Naive thymus-derived CD4-positive, alpha-beta T cell (primary cell): ENCODE results near the gene RELT. TPM values are rescaled to one million over a fixed set of nuclear protein-coding genes. Genes with fewer than 3 reads are reported as not detected.

ENCODE experiments used
- ATAC-seq: fragments of 150-1000 bp; cut with Tn5 transposase; 2 replicates; pipeline ENCODE4 v1.10.0; 2021; ENCODE audit warnings: mild to moderate bottlenecking, moderate library complexity
- CTCF ChIA-PET: fragments of 350-600 bp; sonication (Branson Sonifier 250); formaldehyde crosslinking; loops from one replicate; lab custom pipeline; 2021; ENCODE audit warnings: antibody characterized with exemption; lab: Charles Lee
- POLR2A ChIA-PET: fragments of 350-600 bp; sonication (Branson Sonifier 250); formaldehyde crosslinking; loops from one replicate; lab custom pipeline; 2021; ENCODE audit warnings: antibody characterized with exemption, inconsistent platforms; lab: Charles Lee
- DNase-seq, 9 donors: peaks; one replicate each; pipeline versions ENCODE4 v3.0.0 to v3.0.0-alpha.2; 2020 to 2022; ENCODE audit warnings: mixed read lengths in 1 of 9
- H3K27ac ChIP-seq: one replicate; pipeline ENCODE4 v1.7.0; 2013; ENCODE audit warnings: mild to moderate bottlenecking, low read depth, low read length, moderate library complexity
- H3K27me3 ChIP-seq, 2 donors: one replicate each; pipeline ENCODE4 v1.7.0; 2013; ENCODE audit warnings: low read length in 2 of 2, mild to moderate bottlenecking in 2 of 2, moderate library complexity in 2 of 2; ENCODE audit not compliant: control insufficient read depth in 2 of 2, insufficient read depth in 2 of 2
- H3K36me3 ChIP-seq, 3 experiments: 1 replicate in 2 of 3; 2 replicates in 1 of 3; pipeline ENCODE4 v1.7.0; 2013; ENCODE audit warnings: low read length in 3 of 3, mild to moderate bottlenecking in 3 of 3, moderate library complexity in 1 of 3; ENCODE audit not compliant: insufficient read depth in 3 of 3, control insufficient read depth in 2 of 3
- H3K4me1 ChIP-seq, 2 donors: one replicate each; pipeline ENCODE4 v1.7.0; 2013; ENCODE audit warnings: low read length in 2 of 2, mild to moderate bottlenecking in 2 of 2, moderate library complexity in 1 of 2; ENCODE audit not compliant: control insufficient read depth in 2 of 2, insufficient read depth in 2 of 2
- H3K4me3 ChIP-seq: 2 replicates; pipeline ENCODE4 v1.7.0; 2013; ENCODE audit warnings: mild to moderate bottlenecking, low read length
- H3K9me3 ChIP-seq, 3 experiments: 1 replicate in 2 of 3; 2 replicates in 1 of 3; pipeline ENCODE4 v1.7.0; 2013; ENCODE audit warnings: low read length in 3 of 3; ENCODE audit not compliant: control insufficient read depth in 2 of 3
- H3K27ac Mint-ChIP-seq, 9 donors: one replicate each; pipeline ENCODE4 v1.8.0; 2020 to 2022; ENCODE audit warnings: mixed read lengths in 9 of 9, mild to moderate bottlenecking in 8 of 9, moderate library complexity in 5 of 9, inconsistent platforms in 2 of 9
- H3K27me3 Mint-ChIP-seq, 5 donors: one replicate each; pipeline ENCODE4 v1.8.0; 2021 to 2022; ENCODE audit warnings: mixed read lengths in 5 of 5, mild to moderate bottlenecking in 1 of 5
- H3K36me3 Mint-ChIP-seq, 5 donors: one replicate each; pipeline ENCODE4 v1.8.0; 2020 to 2022; ENCODE audit warnings: mixed read lengths in 5 of 5, mild to moderate bottlenecking in 3 of 5, inconsistent platforms in 1 of 5
- H3K4me1 Mint-ChIP-seq, 7 donors: one replicate each; pipeline ENCODE4 v1.8.0; 2020 to 2022; ENCODE audit warnings: mixed read lengths in 7 of 7, mild to moderate bottlenecking in 3 of 7, inconsistent platforms in 1 of 7
- H3K4me3 Mint-ChIP-seq, 10 donors: one replicate each; pipeline ENCODE4 v1.8.0; 2020 to 2022; ENCODE audit warnings: mild to moderate bottlenecking in 10 of 10, mixed read lengths in 10 of 10, moderate library complexity in 6 of 10, inconsistent platforms in 2 of 10
- H3K9me3 Mint-ChIP-seq, 11 donors: one replicate each; pipeline ENCODE4 v1.8.0; 2020 to 2022; ENCODE audit warnings: mixed read lengths in 11 of 11, mild to moderate bottlenecking in 4 of 11, inconsistent platforms in 1 of 11, moderate library complexity in 1 of 11
- intact Hi-C, 2 donors: fragments of 100-400 bp; cut with micrococcal nuclease; formaldehyde crosslinking; loops; one replicate each; pipeline ENCODE4 v1.15.1; 2023
- polyA plus RNA-seq, 2 donors: library from polyadenylated mRNA; unstranded; fragments of 300-500 nt; fragmentation: Illumina TruSeq; gene quantifications; one replicate each; pipeline ENCODE4 v1.2.3, GENCODE V29; 2021
- total RNA-seq, 6 experiments: library from RNA in 5 of 6; stranded (reverse) in 5 of 6; gene quantifications; 1 replicate in 5 of 6; 2 replicates in 1 of 6; pipeline ENCODE4 v1.2.3 and lab custom pipeline; 2021 to 2026

Gene RELT
- total and polyA plus RNA-seq, 7 experiments from 2014 or later: 2.0 to 275 (median 12.0) TPM

- peak overlapping the region in 6 of 9 donors; percentile 48 to 97 (median 66) for H3K27ac Mint-ChIP-seq
- no peak overlapping the region for H3K4me3 Mint-ChIP-seq
- POLR2A ChIA-PET: interaction anchor here (2.0 kb wide), 1 partner anchor 23 kb away, joined by 5 read pairs; no protein-coding TSS in a partner anchor
- H3K27me3 ChIP-seq: no peaks in the 10 kb centered on the region
- no peak overlapping the region for H3K4me3 ChIP-seq
- CTCF ChIA-PET: interaction anchor here (8.6 kb wide), 1 partner anchor 10 kb away, joined by 81 read pairs; no protein-coding TSS in a partner anchor
- peaks cover 0 to 5% (median 2%) of the 10 kb centered on the region in 5 donors for H3K36me3 Mint-ChIP-seq
- H3K9me3 ChIP-seq: no peaks in the 10 kb centered on the region
- ATAC-seq (no peak), DNase-seq (no peak)
- intact Hi-C loops: loop anchor here in 1 of 2 donors (2.0 to 10.0 kb wide), 2 partner anchors 15 to 1137 kb away; partner anchors contain the start of genes INPPL1 and RELT
- no peaks in the 10 kb centered on the region for H3K36me3 ChIP-seq
- H3K27ac ChIP-seq: no peak overlapping the region
- peaks cover 19 to 22% of the 10 kb centered on the region in 2 donors for H3K4me1 ChIP-seq
- peaks cover 0 to 5% (median 0%) of the 10 kb centered on the region in 11 donors for H3K9me3 Mint-ChIP-seq
- no peaks in the 10 kb centered on the region for H3K27me3 Mint-ChIP-seq
- peaks cover 13 to 21% (median 16%) of the 10 kb centered on the region in 7 donors for H3K4me1 Mint-ChIP-seq
Measured at GRCh38 chr11:73361953-73362776, 14.0 kb upstream of the RELT start.

DNA sequence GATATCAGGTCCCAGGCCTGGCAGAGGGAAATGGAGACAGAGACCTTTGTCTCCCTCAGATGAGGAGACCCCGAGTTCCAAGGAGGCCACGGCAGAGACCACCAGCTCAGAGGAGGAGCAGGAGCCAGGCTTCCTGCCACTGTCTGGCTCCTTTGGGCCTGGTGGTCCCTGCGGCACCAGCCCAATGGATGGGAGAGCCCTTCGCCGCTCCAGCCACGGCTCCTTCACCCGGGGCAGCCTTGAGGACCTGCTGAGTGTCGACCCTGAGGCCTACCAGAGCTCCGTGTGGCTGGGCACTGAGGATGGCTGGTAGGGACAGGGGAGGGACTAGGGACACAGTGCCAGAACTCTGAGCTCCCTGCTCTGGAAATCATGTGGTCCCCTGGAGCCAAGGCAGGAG is 13.1 kb upstream of the RELT start:
- H3K9me3 ChIP-seq: no peaks in the 10 kb centered on the region
- H3K27me3 Mint-ChIP-seq: no peaks in the 10 kb centered on the region
- peaks cover 28 to 29% of the 10 kb centered on the region in 2 donors for H3K4me1 ChIP-seq
- H3K27ac Mint-ChIP-seq: peak overlapping the region in 5 of 9 donors; percentile 63 to 98 (median 86)
- no peak overlapping the region for H3K4me3 ChIP-seq
- peaks cover 14 to 31% (median 19%) of the 10 kb centered on the region in 7 donors for H3K4me1 Mint-ChIP-seq
- CTCF ChIA-PET: interaction anchor here (8.6 kb wide), 1 partner anchor 11 kb away, joined by 81 read pairs; no protein-coding TSS in a partner anchor
- H3K27ac ChIP-seq: no peak overlapping the region
- no peak overlapping the region for H3K4me3 Mint-ChIP-seq
- DNase-seq (no peak), ATAC-seq (no peak)
- peaks cover 0 to 5% (median 0%) of the 10 kb centered on the region in 11 donors for H3K9me3 Mint-ChIP-seq
- POLR2A ChIA-PET: interaction anchor here (0.6 to 2.0 kb wide), 2 partner anchors 10 to 22 kb away, joined by 3 to 5 read pairs; no protein-coding TSS in a partner anchor
- intact Hi-C loops: loop anchor here in 1 of 2 donors (10.0 kb wide), 1 partner anchor 1138 kb away; the partner anchor contains the start of gene INPPL1
- no peaks in the 10 kb centered on the region for H3K36me3 ChIP-seq
- no peaks in the 10 kb centered on the region for H3K27me3 ChIP-seq
- peaks cover 0 to 5% (median 2%) of the 10 kb centered on the region in 5 donors for H3K36me3 Mint-ChIP-seq

- Histone ChIP-seq H3K36me3 (no peaks in the 10 kb centered on the region), H3K4me3 (peak overlapping the region; percentile 42), H3K27me3 (no peaks in the 10 kb centered on the region), H3K9me3 (no peaks in the 10 kb centered on the region), H3K4me1 (peaks cover 30% of the 10 kb centered on the region in 2 donors), H3K27ac (peak overlapping the region; percentile 78)
- peaks cover 0 to 5% (median 2%) of the 10 kb centered on the region in 5 donors for H3K36me3 Mint-ChIP-seq
- ChIA-PET CTCF (interaction anchor here (0.6 to 8.6 kb wide), 6 partner anchors 10 to 558 kb away, joined by 3 to 81 read pairs (median 4); no protein-coding TSS in a partner anchor), POLR2A (interaction anchor here (0.6 to 1.4 kb wide), 6 partner anchors 8 to 454 kb away, joined by 3 to 6 read pairs (median 3); no protein-coding TSS in a partner anchor)
- H3K9me3 Mint-ChIP-seq: peaks cover 0 to 5% (median 0%) of the 10 kb centered on the region in 11 donors
- peak overlapping the region in 9 of 10 donors; percentile 50 to 82 (median 69) for H3K4me3 Mint-ChIP-seq
- peaks cover 14 to 39% (median 20%) of the 10 kb centered on the region in 7 donors for H3K4me1 Mint-ChIP-seq
- no peak for ATAC-seq
- DNase-seq: no peak
- H3K27me3 Mint-ChIP-seq: no peaks in the 10 kb centered on the region
- H3K27ac Mint-ChIP-seq: peak overlapping the region; percentile 88 to 100 (median 98)
- intact Hi-C loops: loop anchor here (1.0 to 10.0 kb wide), 4 partner anchors 11 to 1141 kb away; partner anchors contain the start of genes RELT (in 2 of the 2), FAM168A (in 1 of the 2) and INPPL1 (in 1 of the 2)
Measured at GRCh38 chr11:73365352-73366264, 10.6 kb upstream of the RELT start.

- ATAC-seq (peak; percentile 87), DNase-seq (peak in 7 of 9 donors; percentile 49 to 79 (median 66))
- intact Hi-C loops: loop anchor here (1.0 to 10.0 kb wide), 3 partner anchors 10 to 1141 kb away; partner anchors contain the start of genes RELT (in 2 of the 2), FAM168A (in 1 of the 2) and INPPL1 (in 1 of the 2)
- peak overlapping the region; percentile 78 for H3K27ac ChIP-seq
- H3K4me1 ChIP-seq: peaks cover 30% of the 10 kb centered on the region in 2 donors
- H3K4me1 Mint-ChIP-seq: peaks cover 14 to 39% (median 20%) of the 10 kb centered on the region in 7 donors
- no peaks in the 10 kb centered on the region for H3K27me3 Mint-ChIP-seq
- peak overlapping the region; percentile 48 to 82 (median 66) for H3K4me3 Mint-ChIP-seq
- no peaks in the 10 kb centered on the region for H3K36me3 ChIP-seq
- H3K9me3 Mint-ChIP-seq: peaks cover 0 to 5% (median 0%) of the 10 kb centered on the region in 11 donors
- peaks cover 0 to 5% (median 2%) of the 10 kb centered on the region in 5 donors for H3K36me3 Mint-ChIP-seq
- H3K27ac Mint-ChIP-seq: peak overlapping the region; percentile 88 to 100 (median 98)
- no peaks in the 10 kb centered on the region for H3K9me3 ChIP-seq
- ChIA-PET CTCF (interaction anchor here (0.8 to 8.6 kb wide), 4 partner anchors 9 to 35 kb away, joined by 3 to 81 read pairs (median 4); no protein-coding TSS in a partner anchor), POLR2A (interaction anchor here (0.7 to 1.4 kb wide), 7 partner anchors 8 to 23 kb away, joined by 3 to 6 read pairs (median 4); no protein-coding TSS in a partner anchor)
- peak overlapping the region; percentile 42 for H3K4me3 ChIP-seq
- no peaks in the 10 kb centered on the region for H3K27me3 ChIP-seq
Measured at GRCh38 chr11:73366265-73366610, 10.0 kb upstream of the RELT start.

DNA sequence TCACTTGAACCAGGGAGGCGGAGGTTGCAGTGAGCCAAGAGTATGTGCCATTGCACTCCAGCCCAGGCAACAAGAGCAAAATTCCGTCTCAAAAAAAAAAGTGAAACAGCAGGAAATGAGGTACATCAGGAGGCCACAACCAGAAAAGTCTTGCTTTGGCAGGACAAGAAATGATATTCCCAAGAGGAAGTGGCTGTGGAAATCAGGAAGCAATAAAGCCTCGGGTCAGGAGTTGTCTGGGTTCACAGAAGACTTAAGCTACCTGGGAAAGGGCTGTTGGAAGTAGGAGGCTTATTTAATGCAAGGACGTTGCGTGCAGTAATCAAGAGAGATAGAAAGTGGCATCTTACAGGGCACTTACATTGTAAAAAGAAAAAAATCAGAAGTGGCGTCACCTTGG is 9.2 kb upstream of the RELT start:
- H3K4me1 Mint-ChIP-seq: peaks cover 14 to 39% (median 24%) of the 10 kb centered on the region in 7 donors
- peak overlapping the region; percentile 78 for H3K27ac ChIP-seq
- no peaks in the 10 kb centered on the region for H3K27me3 Mint-ChIP-seq
- DNase-seq (no peak), ATAC-seq (no peak)
- H3K36me3 Mint-ChIP-seq: peaks cover 0 to 5% (median 2%) of the 10 kb centered on the region in 5 donors
- POLR2A ChIA-PET: interaction anchor here (1.0 to 1.4 kb wide), 4 partner anchors 8 to 13 kb away, joined by 3 to 6 read pairs (median 4); no protein-coding TSS in a partner anchor
- no peaks in the 10 kb centered on the region for H3K36me3 ChIP-seq
- H3K4me1 ChIP-seq: peaks cover 30% of the 10 kb centered on the region in 2 donors
- H3K27me3 ChIP-seq: no peaks in the 10 kb centered on the region
- intact Hi-C loops: loop anchor here (1.0 to 10.0 kb wide), 3 partner anchors 9 to 1142 kb away; partner anchors contain the start of genes RELT (in 2 of the 2), FAM168A (in 1 of the 2) and INPPL1 (in 1 of the 2)
- no peaks in the 10 kb centered on the region for H3K9me3 ChIP-seq
- H3K4me3 Mint-ChIP-seq: peak overlapping the region; percentile 4 to 69 (median 47)
- no peak overlapping the region for H3K4me3 ChIP-seq
- peak overlapping the region; percentile 88 to 100 (median 98) for H3K27ac Mint-ChIP-seq
- H3K9me3 Mint-ChIP-seq: peaks cover 0 to 5% (median 0%) of the 10 kb centered on the region in 11 donors
- CTCF ChIA-PET: interaction anchor here (0.8 to 8.6 kb wide), 2 partner anchors 15 to 18 kb away, joined by 3 to 81 read pairs; no protein-coding TSS in a partner anchor
